K562 (cell line): ENCODE results near the gene PRKG1.

Experiments
- CHD7 ChIP-seq: fragments of 200-600 bp; sonication (generic); IDR thresholded peaks from one replicate; pipeline ENCODE4 v1.6.1; 2012; ENCODE audit warnings: mild to moderate bottlenecking, low read depth, low read length, inconsistent platforms
- CTCF ChIP-seq, 3 experiments: IDR thresholded peaks in 2 of 3; conservative IDR thresholded peaks in 1 of 3; 2 replicates each; pipeline ENCODE4 v1.5.1; 2011 to 2012; ENCODE audit warnings: low read length in 3 of 3, mild to moderate bottlenecking in 3 of 3, control low read depth in 2 of 3, improper control_type of control experiment in 1 of 3, inconsistent platforms in 1 of 3, low read depth in 1 of 3, mixed read lengths in 1 of 3, moderate library complexity in 1 of 3; ENCODE audit not compliant: insufficient read depth in 2 of 3
- FOXO4 ChIP-seq: fragments of 450-650 bp; formaldehyde crosslinking; IDR thresholded peaks from 2 replicates; pipeline ENCODE4 v1.4.0; 2020; ENCODE audit warnings: mild to moderate bottlenecking, moderate library complexity
- POLR2A ChIP-seq: fragments of 450-650 bp; conservative IDR thresholded peaks from 2 replicates; pipeline ENCODE4 v1.6.1; 2016
- SIN3A ChIP-seq, 2 experiments: fragments of 150-350 bp in 1 of 2; IDR thresholded peaks; 2 replicates each; pipeline ENCODE4 v1.6.1; 2011 to 2016; ENCODE audit warnings: borderline replicate concordance in 2 of 2, low read depth in 2 of 2, low read length in 2 of 2, mild to moderate bottlenecking in 2 of 2, moderate library complexity in 2 of 2; ENCODE audit not compliant: control insufficient read depth in 1 of 2
- SUPT5H ChIP-seq: fragments of 450-650 bp; IDR thresholded peaks from 2 replicates; pipeline ENCODE4 v1.6.1; 2016
- TAF1 ChIP-seq: IDR thresholded peaks from 2 replicates; pipeline ENCODE4 v1.6.1; 2011; ENCODE audit warnings: mild to moderate bottlenecking, low read length, moderate library complexity; ENCODE audit not compliant: insufficient read depth, control insufficient read depth, severe bottlenecking; ENCODE audit errors: extremely low read depth
- ZNF589 ChIP-seq: fragments of 200-800 bp; sonication (Bioruptor generic); IDR thresholded peaks from 2 replicates; pipeline ENCODE4 v1.6.1; 2016; ENCODE audit warnings: low read depth, missing genetic modification characterization, missing compliant biosample characterization

GRCh38 chr10:51800121-51800520 lies 725.8 kb downstream of the PRKG1 start:
- TF ChIP-seq CTCF (IDR thresholded peaks at IDR 0.05 in 2 of 3, conservative IDR thresholded peaks at IDR 0.05 in 1 of 3; ENCODE audit: insufficient read depth in 2 of 3, low read depth in 1 of 3, low read length in 3 of 3) (no peak), TAF1 (no peak), POLR2A (no peak), FOXO4 (CRISPR knock-in tag) (no peak), SUPT5H (no peak), CHD7 (no peak), SIN3A (IDR thresholded peaks at IDR 0.05; ENCODE audit: borderline replicate concordance in 2 of 2, control insufficient read depth in 1 of 2, low read depth in 2 of 2, low read length in 2 of 2) (no peak), ZNF589 (CRISPR knock-in tag) (no peak)
